Natural killer cell treated with Interleukin-12 subunit alpha and Interleukin-12 subunit beta and Interleukin-15 and Interleukin-18, amount 100 ng/mL, for 72 hours (primary cell): ENCODE measurements around the gene LCA5. TPM values are rescaled to one million over a fixed set of nuclear protein-coding genes. Genes with fewer than 3 reads are reported as not detected.

Experiments
- total RNA-seq, 2 donors: library from RNA; stranded (reverse); gene quantifications; one replicate each; pipeline ENCODE4 v1.2.3, GENCODE V29; 2022

The LCA5 gene
- total RNA-seq, 2 donors from 2014 or later: 0.07 to 0.08 TPM

Other genes with a start within 250 kb of the LCA5 start
- not detected for gene SH3BGRL2, start 93.9 kb upstream of the LCA5 start, total RNA-seq